Calu3 (cell line): ENCODE results near the gene HERPUD2. TPM values are rescaled to one million over a fixed set of nuclear protein-coding genes. Genes with fewer than 3 reads are reported as not detected.

Source experiments
- BruUV-seq: library from RNA; stranded (reverse); fragments of 400-500 nt; replicated peaks from 2 replicates; lab custom pipeline; 2021; lab: Mats Ljungman, UMichigan
- CTCF ChIA-PET: fragments of 300-600 bp; sonication (Branson Sonifier 250); formaldehyde crosslinking; loops from one replicate; lab custom pipeline; 2022; ENCODE audit warnings: antibody characterized with exemption; lab: Charles Lee
- DNase-seq: peaks from one replicate; pipeline ENCODE4 v3.0.0; 2022
- H3K27ac Mint-ChIP-seq: one replicate; pipeline ENCODE4 v1.8.0; 2022; ENCODE audit warnings: mixed read lengths; ENCODE audit not compliant: unreplicated experiment
- H3K27me3 Mint-ChIP-seq: one replicate; pipeline ENCODE4 v1.8.0; 2022; ENCODE audit warnings: mixed read lengths; ENCODE audit not compliant: unreplicated experiment
- H3K36me3 Mint-ChIP-seq: one replicate; pipeline ENCODE4 v1.8.0; 2022; ENCODE audit warnings: mild to moderate bottlenecking, moderate library complexity, mixed read lengths; ENCODE audit not compliant: insufficient read depth, unreplicated experiment
- H3K4me1 Mint-ChIP-seq: one replicate; pipeline ENCODE4 v1.8.0; 2022; ENCODE audit warnings: mild to moderate bottlenecking, low read depth, mixed read lengths; ENCODE audit not compliant: unreplicated experiment
- H3K4me3 Mint-ChIP-seq: one replicate; pipeline ENCODE4 v1.8.0; 2022; ENCODE audit warnings: mild to moderate bottlenecking, low read depth, moderate library complexity, mixed read lengths; ENCODE audit not compliant: unreplicated experiment
- H3K9me3 Mint-ChIP-seq: one replicate; pipeline ENCODE4 v1.8.0; 2022; ENCODE audit warnings: low read depth, mixed read lengths; ENCODE audit not compliant: unreplicated experiment
- intact Hi-C: fragments of 100-400 bp; cut with micrococcal nuclease; formaldehyde crosslinking; loops from one replicate; pipeline ENCODE4 v1.10.0; 2022; ENCODE audit not compliant: unreplicated experiment
- total RNA-seq: library from RNA; stranded (reverse); gene quantifications from 2 replicates; pipeline ENCODE4 v1.2.3, GENCODE V29; 2022
- TF ChIP-seq, protein P1 (sequence below): fragments of 200-600 bp; IDR thresholded peaks from one replicate; pipeline ENCODE4 v1.8.0; 2022; ENCODE audit warnings: antibody characterized with exemption; ENCODE audit not compliant: unreplicated experiment

HERPUD2 gene
- total RNA-seq, 1 experiment from 2014 or later, result 42.7 TPM

DNA sequence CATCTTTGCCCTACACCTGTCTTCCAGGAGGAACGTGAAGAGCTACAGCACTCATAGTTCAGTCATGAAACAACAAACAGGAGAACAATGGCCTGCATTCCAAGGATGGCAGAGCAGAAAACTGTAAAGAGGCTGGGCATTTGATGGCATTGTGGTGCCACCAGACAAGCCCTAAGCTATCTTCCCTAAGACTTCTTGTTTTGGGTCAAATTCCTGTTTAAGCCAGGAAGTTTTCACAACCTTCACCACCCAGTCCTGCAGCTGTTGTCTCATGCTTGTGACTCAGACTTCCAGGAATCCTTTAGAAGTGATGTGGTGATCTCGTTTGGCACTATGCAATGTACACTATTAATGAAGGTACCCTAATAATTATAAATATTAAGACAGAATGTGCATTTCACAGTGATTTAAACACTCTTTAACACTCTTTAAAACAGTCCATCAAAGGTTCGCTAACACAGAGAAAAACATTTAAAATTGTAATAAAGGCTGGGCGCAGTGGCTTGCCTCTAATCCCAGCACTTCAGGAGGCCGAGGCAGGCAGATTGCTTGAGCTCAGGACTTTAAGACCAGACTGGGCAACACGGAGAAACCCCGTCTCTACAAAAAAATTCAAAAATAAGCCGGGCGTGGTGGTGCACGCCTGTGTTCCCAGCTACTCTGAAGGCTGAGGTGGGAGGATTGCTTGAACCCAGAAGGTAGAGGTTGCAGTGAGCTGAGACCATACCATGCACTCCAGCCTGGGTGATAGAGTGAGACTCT lies 2.7 kb upstream of the HERPUD2 start:
- BruUV-seq, result no TSS peak
- H3K4me1 Mint-ChIP-seq, result peaks cover 36% of the 10 kb centered on the region
- TF ChIP-seq, protein P1, sequence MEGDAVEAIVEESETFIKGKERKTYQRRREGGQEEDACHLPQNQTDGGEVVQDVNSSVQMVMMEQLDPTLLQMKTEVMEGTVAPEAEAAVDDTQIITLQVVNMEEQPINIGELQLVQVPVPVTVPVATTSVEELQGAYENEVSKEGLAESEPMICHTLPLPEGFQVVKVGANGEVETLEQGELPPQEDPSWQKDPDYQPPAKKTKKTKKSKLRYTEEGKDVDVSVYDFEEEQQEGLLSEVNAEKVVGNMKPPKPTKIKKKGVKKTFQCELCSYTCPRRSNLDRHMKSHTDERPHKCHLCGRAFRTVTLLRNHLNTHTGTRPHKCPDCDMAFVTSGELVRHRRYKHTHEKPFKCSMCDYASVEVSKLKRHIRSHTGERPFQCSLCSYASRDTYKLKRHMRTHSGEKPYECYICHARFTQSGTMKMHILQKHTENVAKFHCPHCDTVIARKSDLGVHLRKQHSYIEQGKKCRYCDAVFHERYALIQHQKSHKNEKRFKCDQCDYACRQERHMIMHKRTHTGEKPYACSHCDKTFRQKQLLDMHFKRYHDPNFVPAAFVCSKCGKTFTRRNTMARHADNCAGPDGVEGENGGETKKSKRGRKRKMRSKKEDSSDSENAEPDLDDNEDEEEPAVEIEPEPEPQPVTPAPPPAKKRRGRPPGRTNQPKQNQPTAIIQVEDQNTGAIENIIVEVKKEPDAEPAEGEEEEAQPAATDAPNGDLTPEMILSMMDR, result no peak
- no peaks in the 10 kb centered on the region for H3K9me3 Mint-ChIP-seq
- CTCF ChIA-PET, result interaction anchor here (0.8 to 1.0 kb wide), 2 partner anchors 10 to 103 kb away, joined by 3 read pairs; partner anchors contain the start of gene SEPTIN7
- peak overlapping the region; percentile 100 for H3K4me3 Mint-ChIP-seq
- intact Hi-C loops, result loop anchor here (10.0 kb wide), 1 partner anchor 1337 kb away; no protein-coding TSS in a partner anchor
- DNase-seq, result no peak
- H3K27ac Mint-ChIP-seq, result peak overlapping the region; percentile 2
- no peaks in the 10 kb centered on the region for H3K27me3 Mint-ChIP-seq
- H3K36me3 Mint-ChIP-seq, result peaks cover 38% of the 10 kb centered on the region

DNA sequence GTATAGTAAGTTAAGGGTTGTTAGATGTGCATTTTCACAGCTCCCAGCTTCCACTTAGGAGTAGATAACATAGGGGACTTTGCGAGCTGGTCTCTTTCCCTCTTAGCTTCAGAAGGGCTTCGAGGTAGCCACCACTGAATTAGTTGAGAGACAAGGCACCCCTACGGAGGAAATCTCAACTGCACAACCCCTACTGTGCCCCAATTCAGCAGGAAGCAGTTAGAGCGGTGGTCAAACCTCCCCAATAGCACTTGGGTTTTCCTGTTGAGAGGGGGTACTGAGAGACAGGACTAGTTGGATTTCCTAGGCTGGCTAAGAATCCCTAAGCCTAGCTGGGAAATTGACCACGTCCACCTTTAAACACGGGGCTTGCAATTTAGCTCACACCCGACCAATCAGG lies 1.1 kb upstream of the HERPUD2 start:
- no TSS peak for BruUV-seq
- CTCF ChIA-PET, result interaction anchor here (1.7 to 1.9 kb wide), 2 partner anchors 12 to 105 kb away, joined by 6 to 7 read pairs; partner anchors contain the start of gene SEPTIN7
- H3K27ac Mint-ChIP-seq, result peak overlapping the region; percentile 93
- peak overlapping the region; percentile 100 for H3K4me3 Mint-ChIP-seq
- peaks cover 48% of the 10 kb centered on the region for H3K4me1 Mint-ChIP-seq
- H3K9me3 Mint-ChIP-seq, result no peaks in the 10 kb centered on the region
- intact Hi-C loops, result loop anchor here (10.0 kb wide), 1 partner anchor 1339 kb away; no protein-coding TSS in a partner anchor
- no peak for DNase-seq
- H3K27me3 Mint-ChIP-seq, result no peaks in the 10 kb centered on the region
- peaks cover 43% of the 10 kb centered on the region for H3K36me3 Mint-ChIP-seq
- TF ChIP-seq, protein P1, result no peak

DNA sequence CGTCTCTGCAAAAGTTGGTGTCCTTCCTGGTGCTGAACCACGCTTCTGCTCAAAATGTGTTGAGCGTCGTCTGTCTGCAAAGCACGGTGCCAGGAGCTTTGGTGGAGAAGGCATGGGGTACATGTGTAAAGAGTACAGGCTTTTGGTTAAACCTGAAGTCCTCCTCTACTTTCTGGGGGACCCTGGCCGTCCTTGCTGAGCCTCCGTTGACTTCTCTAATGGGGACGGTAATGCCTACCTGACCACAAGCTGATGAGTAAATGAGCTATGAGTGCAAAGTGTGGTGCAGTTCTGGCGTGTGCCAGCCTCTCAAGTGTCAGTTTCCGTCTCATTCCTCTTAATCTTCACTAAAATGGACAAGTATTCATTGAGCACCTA lies 527 bp upstream of the HERPUD2 start:
- H3K27ac Mint-ChIP-seq, result peak overlapping the region; percentile 93
- intact Hi-C loops, result loop anchor here (10.0 kb wide), 1 partner anchor 1339 kb away; no protein-coding TSS in a partner anchor
- H3K36me3 Mint-ChIP-seq, result peaks cover 43% of the 10 kb centered on the region
- TF ChIP-seq, protein P1, result no peak
- H3K4me3 Mint-ChIP-seq, result peak overlapping the region; percentile 100
- peaks cover 48% of the 10 kb centered on the region for H3K4me1 Mint-ChIP-seq
- TSS peak; percentile 83 for BruUV-seq
- no peaks in the 10 kb centered on the region for H3K27me3 Mint-ChIP-seq
- no peak for DNase-seq
- CTCF ChIA-PET, result interaction anchor here (0.7 to 1.9 kb wide), 3 partner anchors 12 to 327 kb away, joined by 6 to 8 read pairs (median 7); partner anchors contain the start of gene SEPTIN7
- no peaks in the 10 kb centered on the region for H3K9me3 Mint-ChIP-seq

DNA sequence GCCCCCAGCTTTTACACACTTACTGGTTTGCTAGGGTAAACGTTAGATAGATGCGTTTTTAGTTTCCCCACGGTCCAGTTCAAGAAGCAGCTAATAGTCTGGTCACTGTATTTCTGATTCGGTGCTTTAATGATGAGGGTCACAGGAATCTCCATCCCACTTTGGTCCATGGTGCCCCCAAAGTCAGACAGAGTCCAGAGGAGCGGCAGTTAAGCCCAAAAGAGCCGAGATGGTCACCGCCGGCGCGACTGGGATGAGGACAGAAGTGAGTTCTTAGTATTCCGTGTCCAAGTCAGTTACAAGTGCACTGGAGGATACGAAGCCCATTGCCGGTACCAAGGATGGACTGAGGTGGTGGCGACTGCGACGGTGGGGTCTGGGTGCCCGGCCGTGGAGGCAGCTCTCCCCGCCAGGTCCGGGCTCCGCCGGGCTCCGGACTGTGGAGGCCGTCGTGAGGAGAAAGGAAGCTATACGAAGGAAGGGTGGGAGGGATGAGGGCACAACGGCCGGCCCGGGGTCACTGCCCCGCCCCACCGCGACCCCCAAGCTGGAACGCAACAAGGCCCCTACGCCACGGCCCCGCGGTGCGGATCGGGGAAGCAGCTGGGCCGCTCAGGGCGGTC lies 663 bp downstream of the HERPUD2 start:
- Mint-ChIP-seq H3K4me3 (peak overlapping the region; percentile 100), H3K4me1 (peaks cover 58% of the 10 kb centered on the region), H3K27ac (peak overlapping the region; percentile 93), H3K36me3 (peaks cover 43% of the 10 kb centered on the region), H3K9me3 (no peaks in the 10 kb centered on the region), H3K27me3 (no peaks in the 10 kb centered on the region)
- BruUV-seq, result TSS peak; percentile 36
- DNase-seq, result peak; percentile 60
- CTCF ChIA-PET, result interaction anchor here (1.0 to 1.9 kb wide), 4 partner anchors 13 to 282 kb away, joined by 3 to 7 read pairs (median 6); partner anchors contain the start of gene SEPTIN7
- TF ChIP-seq, protein P1, result no peak
- intact Hi-C loops, result loop anchor here (10.0 kb wide), 1 partner anchor 1341 kb away; no protein-coding TSS in a partner anchor
